Colonic mucosa (tissue), 4 donors: Measurements from ENCODE around the gene RRAD. TPM values are rescaled to one million over a fixed set of nuclear protein-coding genes. Genes with fewer than 3 reads are reported as not detected.

Experiments
- DNase-seq: peaks from one replicate; pipeline ENCODE4 v3.0.0-alpha.2; 2020
- H3K27ac ChIP-seq: fragments of 200-600 bp; one replicate; pipeline ENCODE4 v1.8.0; 2021
- H3K27me3 ChIP-seq: fragments of 200-600 bp; one replicate; pipeline ENCODE4 v1.8.0; 2021
- H3K36me3 ChIP-seq: fragments of 200-600 bp; one replicate; pipeline ENCODE4 v1.8.0; 2021
- H3K4me1 ChIP-seq: fragments of 200-600 bp; one replicate; pipeline ENCODE4 v1.8.0; 2021; ENCODE audit warnings: mild to moderate bottlenecking
- H3K4me3 ChIP-seq: fragments of 200-600 bp; one replicate; pipeline ENCODE4 v1.8.0; 2021
- H3K9ac ChIP-seq, 2 donors: one replicate each; pipeline ENCODE4 v1.7.0; 2013; ENCODE audit warnings: control low read depth in 2 of 2, low read depth in 2 of 2, low read length in 2 of 2
- H3K9me3 ChIP-seq: fragments of 200-600 bp; one replicate; pipeline ENCODE4 v1.8.0; 2021
- intact Hi-C: fragments of 100-400 bp; cut with DNase I; formaldehyde crosslinking; loops from one replicate; pipeline ENCODE4 v1.14.1; 2022
- total RNA-seq, 2 donors: library from RNA; stranded (reverse); fragmentation: NEBNext Ultra II Directional in 1 of 2; extraction: Animal tissue kit (Norgen Biotek cat#: 25700) in 1 of 2; gene quantifications; one replicate each; pipeline ENCODE4 v1.2.1, GENCODE V29; 2021
- TF ChIP-seq, protein P1 (sequence below): fragments of 200-600 bp; IDR thresholded peaks from one replicate; pipeline ENCODE4 v1.8.0; 2022; ENCODE audit warnings: antibody characterized with exemption, mild to moderate bottlenecking
- donor health status: healthy.
- donor health status: DM: no; HTN: no; CAD: no.
- donor health status: DM: no; HTN: no; CAD: no.

The RRAD gene
- total RNA-seq, 2 donors from 2014 or later: 1.4 to 4.0 TPM

DNA sequence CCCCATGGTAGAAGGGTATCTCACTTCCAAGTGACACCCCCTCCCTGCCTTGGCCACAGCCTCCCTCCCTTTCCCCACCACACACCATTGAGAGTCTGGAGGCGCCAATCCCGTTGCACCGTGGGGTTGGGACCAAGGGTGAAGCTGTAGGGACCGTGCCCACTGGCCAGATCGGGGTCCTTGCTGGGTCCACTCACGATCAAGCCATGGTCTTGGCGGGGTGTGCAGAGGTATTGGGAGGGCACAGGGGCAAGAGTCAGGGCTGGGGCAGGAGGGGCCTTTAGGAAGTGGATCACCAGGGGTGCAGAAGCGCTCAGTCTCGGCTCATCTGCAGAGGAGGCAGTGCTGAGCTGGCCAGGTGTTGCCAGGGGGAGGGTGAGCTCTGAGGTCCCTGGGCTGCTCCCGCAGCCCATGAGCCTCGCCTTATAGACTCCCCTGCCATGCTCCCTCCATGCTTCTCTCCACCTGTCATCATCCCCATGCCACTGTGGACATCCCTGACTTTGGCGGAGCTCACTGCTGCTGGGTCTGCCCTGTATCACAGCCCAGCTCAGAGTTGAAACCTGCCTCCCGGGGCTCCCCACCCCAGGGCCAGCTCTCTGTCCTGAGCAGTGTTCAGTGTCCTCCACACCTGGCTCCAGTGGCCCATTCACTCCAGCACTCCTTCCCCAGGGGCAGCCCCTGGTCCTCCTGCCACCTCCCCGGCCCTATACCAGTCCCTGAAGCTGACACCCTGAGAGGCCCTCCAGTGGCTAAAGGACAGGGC, 15.0 kb downstream of the RRAD start:
- Histone ChIP-seq H3K4me3 (no peak overlapping the region), H3K27ac (no peak overlapping the region), H3K4me1 (no peaks in the 10 kb centered on the region), H3K36me3 (no peaks in the 10 kb centered on the region), H3K9me3 (no peaks in the 10 kb centered on the region), H3K9ac (no peak overlapping the region), H3K27me3 (no peaks in the 10 kb centered on the region)
- TF ChIP-seq, protein P1, sequence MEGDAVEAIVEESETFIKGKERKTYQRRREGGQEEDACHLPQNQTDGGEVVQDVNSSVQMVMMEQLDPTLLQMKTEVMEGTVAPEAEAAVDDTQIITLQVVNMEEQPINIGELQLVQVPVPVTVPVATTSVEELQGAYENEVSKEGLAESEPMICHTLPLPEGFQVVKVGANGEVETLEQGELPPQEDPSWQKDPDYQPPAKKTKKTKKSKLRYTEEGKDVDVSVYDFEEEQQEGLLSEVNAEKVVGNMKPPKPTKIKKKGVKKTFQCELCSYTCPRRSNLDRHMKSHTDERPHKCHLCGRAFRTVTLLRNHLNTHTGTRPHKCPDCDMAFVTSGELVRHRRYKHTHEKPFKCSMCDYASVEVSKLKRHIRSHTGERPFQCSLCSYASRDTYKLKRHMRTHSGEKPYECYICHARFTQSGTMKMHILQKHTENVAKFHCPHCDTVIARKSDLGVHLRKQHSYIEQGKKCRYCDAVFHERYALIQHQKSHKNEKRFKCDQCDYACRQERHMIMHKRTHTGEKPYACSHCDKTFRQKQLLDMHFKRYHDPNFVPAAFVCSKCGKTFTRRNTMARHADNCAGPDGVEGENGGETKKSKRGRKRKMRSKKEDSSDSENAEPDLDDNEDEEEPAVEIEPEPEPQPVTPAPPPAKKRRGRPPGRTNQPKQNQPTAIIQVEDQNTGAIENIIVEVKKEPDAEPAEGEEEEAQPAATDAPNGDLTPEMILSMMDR: no peak
- DNase-seq: no peak
- intact Hi-C loops: no loop called here

DNA sequence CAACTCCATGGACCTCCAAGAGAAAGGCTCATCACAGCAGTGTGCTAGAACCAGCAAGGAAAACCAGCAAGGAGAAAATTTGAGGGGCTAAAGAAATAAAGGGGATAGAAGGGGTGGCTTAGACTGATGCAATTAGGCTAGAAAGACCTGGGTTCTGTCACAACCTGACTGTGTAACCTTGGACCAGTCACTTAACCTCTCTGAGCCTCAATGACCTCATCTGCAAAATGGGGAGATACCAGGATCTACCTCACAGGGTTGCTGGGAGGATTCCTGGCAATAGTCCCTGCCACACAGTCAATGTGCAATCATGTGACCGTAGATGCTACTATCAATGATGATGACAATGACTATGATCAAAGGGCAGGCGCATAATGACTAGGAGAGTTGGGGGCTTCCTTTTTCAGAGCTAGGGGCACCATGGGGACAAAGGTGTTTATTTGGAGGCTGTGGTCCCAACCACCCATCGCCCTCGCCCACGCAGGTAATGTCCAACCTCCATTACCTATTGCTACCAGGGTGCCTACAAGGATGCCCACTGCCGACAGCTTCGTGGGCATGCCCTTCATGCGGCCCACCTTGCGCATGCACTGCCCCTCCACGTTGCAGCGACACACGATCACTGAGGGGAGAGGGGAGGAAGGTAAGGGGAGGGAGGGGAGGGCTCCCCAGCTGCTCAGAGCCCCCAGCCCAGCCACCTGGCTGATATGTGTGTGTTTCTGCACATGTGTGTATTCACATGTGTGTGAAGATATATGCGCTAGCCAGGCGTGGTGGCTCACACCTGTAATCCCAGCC, 16.4 kb downstream of the RRAD start:
- no peaks in the 10 kb centered on the region for H3K4me1 ChIP-seq
- no peak overlapping the region for H3K27ac ChIP-seq
- TF ChIP-seq, protein P1: no peak
- DNase-seq: no peak
- intact Hi-C loops: no loop called here
- H3K9me3 ChIP-seq: no peaks in the 10 kb centered on the region
- no peak overlapping the region for H3K4me3 ChIP-seq
- H3K27me3 ChIP-seq: no peaks in the 10 kb centered on the region
- no peak overlapping the region for H3K9ac ChIP-seq
- H3K36me3 ChIP-seq: no peaks in the 10 kb centered on the region

DNA sequence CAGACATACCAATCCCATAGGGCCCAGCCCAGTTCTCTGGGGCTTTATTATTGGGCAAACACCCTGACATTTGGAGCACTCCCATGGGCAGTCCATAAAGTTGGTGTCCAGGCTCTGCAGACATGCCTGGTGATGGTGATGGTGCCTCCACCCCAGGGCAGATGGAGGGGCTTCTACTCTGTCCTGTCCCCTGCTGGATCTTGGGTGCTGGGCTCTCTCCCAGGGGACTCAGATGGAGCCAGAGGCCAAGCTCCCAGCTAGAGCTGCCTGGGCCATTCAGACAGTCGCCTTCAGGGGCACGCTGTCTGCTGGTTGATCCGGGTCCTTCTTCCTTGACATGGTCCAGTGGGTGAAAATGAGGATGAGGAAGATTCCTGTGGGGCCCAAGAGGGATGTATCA, 17.2 kb downstream of the RRAD start:
- Histone ChIP-seq H3K9me3 (no peaks in the 10 kb centered on the region), H3K27me3 (no peaks in the 10 kb centered on the region), H3K27ac (no peak overlapping the region), H3K36me3 (no peaks in the 10 kb centered on the region), H3K9ac (no peak overlapping the region), H3K4me3 (no peak overlapping the region), H3K4me1 (no peaks in the 10 kb centered on the region)
- no peak for DNase-seq
- TF ChIP-seq, protein P1: no peak
- intact Hi-C loops: no loop called here

DNA sequence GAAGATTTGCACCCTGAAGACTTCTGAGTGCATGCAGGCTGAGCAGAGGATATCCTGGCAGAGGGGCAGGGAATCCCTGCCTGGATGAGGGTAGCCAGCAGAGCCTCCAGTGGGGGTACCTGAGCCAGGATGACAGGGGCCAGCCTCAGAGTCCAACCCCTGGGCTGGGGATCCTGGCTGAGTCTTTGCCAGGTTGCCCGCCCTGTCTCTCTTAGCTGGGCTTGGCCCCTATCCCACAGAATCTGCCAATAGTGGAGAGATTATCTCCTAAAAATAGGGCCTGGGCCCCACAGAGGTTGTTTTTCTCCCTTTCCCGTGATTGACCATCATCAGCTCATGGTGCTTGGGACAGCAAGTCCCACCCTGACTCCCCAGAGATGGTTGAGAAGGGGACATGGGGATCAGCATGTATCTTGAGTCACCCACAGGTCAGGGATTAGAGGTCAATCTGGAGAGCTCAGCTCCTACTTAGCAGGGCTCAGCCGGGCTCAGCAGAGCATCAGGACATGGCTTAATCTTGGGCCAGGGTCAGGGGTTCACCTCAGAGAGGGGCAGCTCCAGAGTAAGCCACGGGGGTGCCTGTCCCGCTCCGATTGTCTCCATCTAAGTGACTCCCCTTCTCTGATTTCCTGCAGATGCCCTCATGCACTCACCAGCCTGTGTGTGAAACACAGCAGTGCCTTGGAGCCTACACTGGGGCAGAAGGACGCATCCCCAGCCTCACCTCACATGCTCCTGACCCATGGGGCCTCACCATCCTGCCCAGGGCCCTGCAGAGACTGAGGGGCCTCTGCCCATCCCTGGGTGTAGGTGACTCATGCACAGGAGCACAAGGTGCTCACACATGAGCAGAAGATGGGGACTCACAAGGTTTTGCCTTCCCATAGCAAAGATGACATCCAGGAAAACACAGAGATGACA, 18.2 kb downstream of the RRAD start:
- intact Hi-C loops: no loop called here
- H3K4me3 ChIP-seq: no peak overlapping the region
- TF ChIP-seq, protein P1: no peak
- H3K9me3 ChIP-seq: no peaks in the 10 kb centered on the region
- no peaks in the 10 kb centered on the region for H3K27me3 ChIP-seq
- no peak overlapping the region for H3K27ac ChIP-seq
- no peaks in the 10 kb centered on the region for H3K36me3 ChIP-seq
- no peak overlapping the region for H3K9ac ChIP-seq
- no peaks in the 10 kb centered on the region for H3K4me1 ChIP-seq
- DNase-seq: no peak
